GM06990 (cell line): ENCODE results near the gene LRRC8E.

Experiments
- DNase-seq: peaks from one replicate; pipeline ENCODE4 v3.0.0-alpha.2; 2011; ENCODE audit not compliant: insufficient read length; ENCODE audit errors: extremely low read depth
- H3K27me3 ChIP-seq: replicated peaks from 2 replicates; pipeline ENCODE4 v1.6.0; 2011; ENCODE audit warnings: low read length; ENCODE audit not compliant: control insufficient read depth, insufficient read depth
- H3K36me3 ChIP-seq: 2 replicates; pipeline ENCODE4 v1.5.1; 2011; ENCODE audit warnings: low read length; ENCODE audit not compliant: control insufficient read depth, insufficient read depth
- H3K4me3 ChIP-seq: replicated peaks from 2 replicates; pipeline ENCODE4 v1.5.1; 2011; ENCODE audit warnings: low read depth, mild to moderate bottlenecking, control low read depth, low read length
- CTCF ChIP-seq: IDR thresholded peaks from 2 replicates; pipeline ENCODE4 v1.5.1; 2011; ENCODE audit warnings: low read length, control low read depth, mild to moderate bottlenecking, inconsistent platforms; ENCODE audit not compliant: insufficient read depth, poor library complexity, severe bottlenecking

Gene LRRC8E

DNA sequence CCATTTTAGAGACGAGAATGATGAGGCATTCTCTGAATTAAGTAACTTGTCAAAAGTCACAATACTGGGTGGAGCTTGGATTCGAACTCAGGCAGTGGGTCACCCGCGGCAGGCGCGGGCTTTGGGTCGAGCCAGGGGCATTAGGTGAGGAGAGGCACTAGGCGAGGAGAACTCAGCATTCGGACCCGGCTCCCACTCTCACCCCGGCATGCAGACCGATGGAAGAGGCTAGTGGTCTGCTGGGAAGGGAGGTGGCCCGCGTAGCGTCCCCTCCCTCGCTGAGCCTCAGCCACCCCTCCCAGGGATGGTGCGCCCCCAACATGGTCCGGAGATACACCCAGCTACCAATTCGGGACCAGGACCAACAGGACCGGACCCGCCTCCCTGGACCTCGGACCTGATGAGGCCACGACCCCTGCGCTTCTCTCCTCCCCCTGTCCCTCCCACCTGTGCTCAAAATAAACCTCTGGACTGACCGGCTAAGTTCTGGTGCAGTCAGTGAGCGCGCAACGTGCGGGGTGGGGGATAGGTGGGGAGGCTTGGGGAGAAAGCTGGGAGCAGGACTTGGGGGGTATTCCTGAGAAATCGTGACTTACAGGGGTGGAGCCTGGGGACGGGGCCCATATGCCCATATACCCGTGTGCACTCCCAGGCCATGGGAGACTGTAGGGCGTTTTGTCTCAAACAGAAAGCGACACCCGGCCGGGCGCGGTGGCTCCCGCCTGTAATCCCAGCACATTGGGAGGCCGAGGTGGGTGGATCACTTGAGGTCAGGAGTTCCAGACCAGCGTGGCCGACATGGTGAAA lies 30.5 kb downstream of the LRRC8E start:
- Histone ChIP-seq H3K27me3 (no peaks in the 10 kb centered on the region; the same call in none of the 2 replicates), H3K4me3 (no peak overlapping the region), H3K36me3 (peaks cover 5% of the 10 kb centered on the region)
- TF ChIP-seq CTCF: no peak
- peak; percentile 20 for DNase-seq

- Histone ChIP-seq H3K36me3 (peaks cover 5% of the 10 kb centered on the region), H3K4me3 (peak within 1 kb of the TSS; percentile 80), H3K27me3 (no peaks in the 10 kb centered on the region; the same call in none of the 2 replicates)
- peak; percentile 97 for DNase-seq
- TF ChIP-seq CTCF: no peak
Measured at GRCh38 chr19:7919610-7920518, 31.6 kb downstream of the LRRC8E start, which contains the start of gene SNAPC2. Gene SNAPC2 (plus strand): TSS chr19:7920338. CDS start chr19:7920367, 29 bp downstream.

GRCh38 chr19:7920519-7921301 lies 32.4 kb downstream of the LRRC8E start:
- no peak for TF ChIP-seq CTCF
- Histone ChIP-seq H3K27me3 (no peaks in the 10 kb centered on the region; the same call in none of the 2 replicates), H3K36me3 (peaks cover 5% of the 10 kb centered on the region), H3K4me3 (peak overlapping the region; percentile 80)
- peak; percentile 95 for DNase-seq

GRCh38 chr19:7921302-7921966 lies 33.1 kb downstream of the LRRC8E start:
- TF ChIP-seq CTCF: no peak
- H3K4me3 ChIP-seq: peak overlapping the region; percentile 63
- H3K27me3 ChIP-seq: no peaks in the 10 kb centered on the region
- DNase-seq: peak; percentile 16
- peaks cover 5% of the 10 kb centered on the region for H3K36me3 ChIP-seq
